Suppressor macrophage treated with lipopolysaccharide for 1 hour (primary cell): ENCODE data around the gene MYBBP1A.
"Not testable (repeated sequence)": the region's sequence is repeated elsewhere in the genome, so short reads cannot be mapped to it uniquely, and the experiment has no call there.

ENCODE experiments used
- DNase-seq, 3 donors: peaks; one replicate each; pipeline ENCODE4 v3.0.0-alpha.2; 2020 to 2022

MYBBP1A gene

GRCh38 chr17:4590042-4590441 lies 34.9 kb upstream of the MYBBP1A start:
- not testable (repeated sequence) for DNase-seq

GRCh38 chr17:4588898-4589625 lies 33.9 kb upstream of the MYBBP1A start:
- no peak for DNase-seq

- no peak for DNase-seq
Measured at GRCh38 chr17:4588391-4588790, 33.2 kb upstream of the MYBBP1A start.

GRCh38 chr17:4587803-4588202 lies 32.6 kb upstream of the MYBBP1A start:
- DNase-seq = no peak

GRCh38 chr17:4587195-4587594 lies 32.0 kb upstream of the MYBBP1A start:
- DNase-seq = no peak

GRCh38 chr17:4586043-4586442 lies 30.9 kb upstream of the MYBBP1A start:
- no peak for DNase-seq

GRCh38 chr17:4585638-4585994 lies 30.4 kb upstream of the MYBBP1A start:
- no peak for DNase-seq

GRCh38 chr17:4584917-4585637 lies 29.9 kb upstream of the MYBBP1A start:
- DNase-seq = no peak

- DNase-seq = peak in 1 of 3 donors; percentile 53
Measured at GRCh38 chr17:4584101-4584916, 29.1 kb upstream of the MYBBP1A start, which contains the start of gene SMTNL2. Gene SMTNL2 (plus strand): TSS chr17:4584529. CDS start chr17:4584606, 77 bp downstream.

- DNase-seq = no peak
Measured at GRCh38 chr17:4583782-4584100, 28.6 kb upstream of the MYBBP1A start.

GRCh38 chr17:4583206-4583605 lies 28.0 kb upstream of the MYBBP1A start:
- DNase-seq = no peak

- DNase-seq = no peak
Measured at GRCh38 chr17:4582691-4583090, 27.5 kb upstream of the MYBBP1A start.

- DNase-seq = no peak
Measured at GRCh38 chr17:4582101-4582501, 26.9 kb upstream of the MYBBP1A start.

GRCh38 chr17:4580291-4580690 lies 25.1 kb upstream of the MYBBP1A start:
- DNase-seq = no peak

GRCh38 chr17:4579678-4580077 lies 24.5 kb upstream of the MYBBP1A start:
- DNase-seq = no peak

GRCh38 chr17:4578349-4578748 lies 23.2 kb upstream of the MYBBP1A start:
- not testable (repeated sequence) for DNase-seq

- DNase-seq = no peak
Measured at GRCh38 chr17:4577386-4577993, 22.3 kb upstream of the MYBBP1A start.

- DNase-seq = no peak
Measured at GRCh38 chr17:4576729-4577322, 21.6 kb upstream of the MYBBP1A start.

GRCh38 chr17:4576161-4576558 lies 21.0 kb upstream of the MYBBP1A start:
- DNase-seq = no peak

- no peak for DNase-seq
Measured at GRCh38 chr17:4574448-4575045, 19.4 kb upstream of the MYBBP1A start.

- peak; percentile 91 to 93 (median 92) for DNase-seq
Measured at GRCh38 chr17:4573669-4574068, 18.5 kb upstream of the MYBBP1A start.

- no peak for DNase-seq
Measured at GRCh38 chr17:4573115-4573514, 17.9 kb upstream of the MYBBP1A start.
